HG02973 (cell line): Measurements from ENCODE around the gene POLR2J2.
"Not testable (repeated sequence)": the region's sequence is repeated elsewhere in the genome, so short reads cannot be mapped to it uniquely, and the experiment has no call there.

ENCODE experiments used
- ATAC-seq: cut with Tn5 transposase; IDR thresholded peaks from one replicate; pipeline ENCODE4 v1.9.1; 2021; ENCODE audit warnings: moderate library complexity; ENCODE audit not compliant: unreplicated experiment

The POLR2J2 gene

DNA sequence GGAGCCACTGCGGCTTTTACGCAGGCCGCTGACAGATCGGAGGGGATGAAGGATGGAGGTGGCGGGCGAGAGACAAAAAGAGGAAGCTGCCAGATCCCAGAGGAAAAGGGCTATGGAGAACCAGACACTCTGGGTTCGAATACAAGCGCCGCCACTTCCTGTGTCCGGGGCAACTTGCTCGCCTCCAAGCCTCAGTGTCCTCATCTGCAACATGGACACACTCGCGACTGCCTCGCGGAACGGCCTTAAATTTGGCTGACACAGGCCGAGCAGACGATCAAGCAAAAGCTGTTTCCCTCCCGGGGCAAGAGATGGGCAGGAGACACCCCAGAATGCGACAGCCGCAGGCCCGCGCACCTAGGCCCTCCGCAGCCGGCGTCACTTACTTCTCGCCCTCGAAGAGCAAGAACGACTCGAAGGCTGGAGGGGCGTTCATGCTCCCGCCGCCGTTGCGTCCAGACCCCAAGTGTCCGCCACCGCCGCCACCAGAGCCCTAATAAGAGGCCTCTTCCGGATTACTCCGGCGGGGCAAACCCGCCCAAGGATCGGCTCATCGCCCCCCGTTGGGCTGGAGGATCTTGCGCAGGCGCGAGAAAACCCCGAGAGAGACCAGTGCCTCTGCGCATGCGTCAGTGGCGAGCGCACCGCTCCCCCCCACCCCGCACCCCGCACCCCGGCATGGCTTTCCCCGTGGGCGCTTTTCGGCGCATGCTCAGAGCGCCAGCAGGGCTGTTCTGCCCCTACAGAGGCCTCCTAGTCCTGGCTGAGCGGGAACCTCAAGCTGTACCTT lies at the start of gene POLR2J2:
POLR2J2 (minus strand) TSS at position 498 of the 790 bp plus-strand sequence; CDS start at position 436, 62 bp downstream.
- peak; percentile 70 for ATAC-seq

DNA sequence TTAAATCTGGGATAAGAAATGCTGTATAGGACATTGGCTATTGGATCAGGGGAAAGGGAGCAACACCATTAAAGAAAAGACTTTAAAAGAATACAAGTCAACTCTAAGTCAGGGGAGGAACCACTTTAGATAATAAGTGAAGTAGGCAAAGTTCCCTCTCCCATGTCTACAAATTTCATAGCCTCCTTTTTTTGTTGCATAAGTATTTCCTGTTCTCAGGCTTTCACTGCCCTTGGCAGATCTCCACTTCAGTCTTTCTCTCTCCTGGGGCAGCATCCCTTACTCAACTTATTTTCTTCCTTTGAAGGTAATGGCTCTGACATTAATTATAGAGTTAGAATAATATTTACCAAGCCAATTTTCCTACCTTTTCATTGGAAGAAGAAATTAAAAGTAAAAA lies 47.0 kb upstream of the POLR2J2 start:
- not testable (repeated sequence) for ATAC-seq

DNA sequence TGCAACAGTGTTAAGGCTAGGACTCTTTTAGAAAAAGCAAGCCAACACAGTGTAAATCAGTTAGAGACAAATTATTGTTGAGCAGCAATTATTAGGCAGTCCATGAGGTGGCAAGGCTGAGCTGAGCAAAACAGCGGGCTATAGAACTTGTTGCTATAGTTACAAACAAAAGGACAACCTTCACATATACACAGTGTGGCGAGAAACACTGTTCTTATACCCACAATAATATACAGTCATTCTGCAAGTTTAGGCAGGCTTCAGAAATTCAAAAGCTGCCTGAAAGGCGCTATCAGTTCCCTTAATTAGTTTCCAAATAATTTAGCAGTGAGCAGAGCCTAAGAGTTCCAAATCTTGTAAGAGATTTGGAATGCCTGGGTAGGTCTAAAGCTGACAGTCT lies 44.3 kb upstream of the POLR2J2 start:
- peak; percentile 63 for ATAC-seq

DNA sequence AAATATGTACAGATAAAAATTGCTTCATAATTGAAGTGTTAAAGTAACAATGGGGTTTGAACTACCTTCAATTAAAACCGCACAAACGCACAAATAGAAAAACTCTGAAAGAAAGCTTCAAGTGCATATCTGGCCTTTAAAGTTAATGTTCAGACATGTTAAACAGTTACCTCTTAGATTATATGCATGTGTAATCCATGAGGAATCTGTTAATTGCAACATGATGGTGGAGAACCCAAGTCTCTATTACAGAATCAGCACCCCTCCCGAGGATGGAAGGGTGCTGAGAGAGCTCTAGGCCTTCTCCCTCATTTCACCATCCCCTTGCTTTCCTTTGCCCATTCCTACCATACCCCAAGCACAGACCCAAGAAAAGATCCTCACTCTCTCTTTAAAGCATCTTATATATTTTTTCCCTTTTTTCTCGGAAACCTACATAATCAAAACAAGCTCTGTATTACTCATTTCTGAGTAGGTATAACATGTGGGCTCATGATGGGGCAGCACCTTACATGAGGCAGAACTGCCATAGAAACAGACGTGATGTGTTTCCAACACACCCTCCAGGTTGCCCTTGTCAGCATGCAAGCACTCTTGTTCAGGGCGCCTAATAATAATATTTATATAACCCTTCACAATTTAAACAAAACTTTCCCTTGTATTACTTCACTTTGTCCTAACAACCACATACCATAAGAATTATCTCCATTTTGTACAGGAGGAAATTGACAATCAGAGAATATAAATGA lies 43.5 kb upstream of the POLR2J2 start:
- ATAC-seq, result not testable (repeated sequence)

DNA sequence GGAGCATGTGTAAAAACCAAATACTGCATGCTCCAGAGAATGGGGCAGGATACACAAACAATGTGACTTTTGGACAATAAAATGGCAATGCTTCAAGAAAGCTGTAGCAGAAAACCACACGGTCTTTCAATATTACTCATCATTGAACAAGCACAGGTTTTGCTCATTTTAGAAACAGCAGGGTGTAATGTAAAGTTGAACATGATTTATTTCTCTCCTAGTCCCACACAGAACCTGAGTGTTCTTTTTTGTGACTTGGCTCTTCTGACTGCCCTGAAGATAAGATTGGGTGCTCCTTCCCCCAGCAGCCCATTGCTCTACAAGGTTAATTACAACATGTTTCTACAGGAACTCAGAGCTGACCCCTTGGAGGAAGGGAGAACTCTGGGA lies 42.2 kb upstream of the POLR2J2 start:
- peak; percentile 69 for ATAC-seq

DNA sequence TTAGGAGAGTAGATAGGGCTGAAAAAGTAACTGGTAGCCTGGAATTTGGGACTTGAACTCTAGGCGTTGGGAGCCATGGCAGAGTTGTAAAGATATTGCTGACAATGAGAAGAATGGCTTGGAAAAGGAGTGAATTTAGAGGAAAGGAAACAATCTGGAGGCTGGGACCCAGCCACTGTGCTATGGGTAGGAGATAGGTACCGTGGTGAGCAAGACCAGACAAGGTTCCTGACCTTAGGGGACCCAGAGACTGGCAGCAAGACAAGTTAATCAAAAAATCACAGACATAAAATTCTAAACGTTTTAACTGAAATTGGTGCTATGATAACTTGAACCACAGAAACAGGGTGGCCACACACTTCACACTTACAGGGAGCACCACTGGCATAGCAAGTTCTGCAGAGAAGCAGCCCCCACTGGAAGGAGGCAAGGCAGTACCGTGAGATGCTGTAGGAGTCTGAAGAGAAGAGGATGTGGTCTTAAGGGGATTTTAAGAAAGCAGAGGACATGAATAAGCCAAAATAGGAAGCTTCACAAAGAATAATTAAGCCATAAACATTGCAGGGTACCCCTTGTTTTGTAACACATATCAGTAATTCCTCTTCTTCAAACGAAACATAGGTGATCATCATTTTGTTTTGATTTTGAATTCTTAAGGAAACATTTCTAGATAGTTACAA lies 41.7 kb upstream of the POLR2J2 start:
- ATAC-seq, result peak; percentile 60

DNA sequence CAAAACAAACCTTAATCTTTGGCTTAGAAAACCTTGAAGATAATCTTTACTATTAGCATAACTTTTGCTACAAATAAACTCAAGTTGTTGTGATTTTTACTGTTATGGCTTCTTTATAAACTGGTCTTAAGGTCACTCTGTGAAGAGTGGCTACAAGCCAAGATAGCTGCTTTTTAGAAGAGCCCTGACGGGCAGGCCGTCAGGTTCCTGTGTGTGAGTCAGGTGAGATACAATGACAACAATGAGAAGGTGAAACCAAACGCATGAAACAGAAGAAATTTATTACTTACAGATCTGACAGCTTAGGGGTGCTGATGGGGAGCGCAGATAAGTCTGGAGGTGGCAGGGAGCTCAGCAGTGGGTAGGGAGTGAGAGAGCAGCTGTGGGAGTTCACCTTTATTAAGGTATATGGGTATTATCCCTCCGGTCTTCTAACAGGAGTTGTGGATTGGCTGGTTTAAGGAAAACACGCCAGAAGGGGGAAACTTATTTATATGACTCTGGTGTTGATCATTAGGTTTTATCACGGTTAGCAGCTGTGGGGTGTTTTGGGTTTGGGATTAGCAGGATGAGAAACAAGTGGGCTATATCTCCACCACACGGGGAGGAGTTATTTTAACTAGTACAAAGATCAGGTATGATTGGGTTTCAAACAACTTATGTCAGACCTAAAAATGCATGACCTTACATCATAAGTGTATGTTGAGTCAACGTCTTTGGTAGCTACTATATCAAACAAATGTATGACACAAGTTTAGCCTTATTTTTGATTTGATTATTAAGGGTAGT lies 27.7 kb upstream of the POLR2J2 start:
- not testable (repeated sequence) for ATAC-seq

DNA sequence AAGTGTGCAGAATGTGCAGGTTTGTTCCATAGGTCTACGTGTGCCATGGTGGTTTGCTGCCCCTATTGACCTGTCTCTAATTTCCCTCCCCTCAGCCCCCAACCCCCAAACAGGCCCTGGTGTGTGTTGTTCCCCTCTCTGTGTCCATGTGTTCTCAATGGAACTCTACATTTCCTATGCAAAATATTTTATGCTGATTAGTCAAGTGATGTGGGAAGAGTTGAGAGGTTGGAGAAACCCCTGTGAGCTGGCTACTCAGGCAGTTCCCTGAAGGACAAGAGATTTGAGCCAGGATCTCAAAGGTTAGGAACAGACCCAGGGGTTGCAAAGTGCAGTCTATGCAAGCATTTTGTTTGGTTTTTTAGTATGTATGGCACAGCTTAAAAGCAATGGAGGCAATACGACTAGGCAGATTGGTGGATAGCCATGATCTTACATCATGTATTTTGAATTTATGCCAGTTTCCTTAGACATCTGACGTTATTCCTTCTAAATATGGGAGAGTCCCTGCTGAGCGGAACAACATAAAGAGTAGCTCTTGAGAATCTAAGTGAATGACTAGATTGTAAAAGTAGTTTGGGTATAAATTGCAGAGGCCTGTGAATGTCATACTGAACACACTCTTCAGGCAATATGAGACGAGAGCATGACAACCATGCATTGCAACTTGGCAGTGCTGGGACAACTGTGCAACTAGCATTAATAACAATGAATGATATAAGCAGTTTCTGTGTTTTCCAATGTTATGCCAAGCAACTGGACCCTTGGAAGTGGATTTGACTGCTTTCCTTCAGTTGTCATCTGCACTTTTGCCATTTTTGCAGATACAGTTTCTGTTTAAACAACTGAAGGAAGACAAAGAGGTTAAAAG lies 26.4 kb upstream of the POLR2J2 start:
- not testable (repeated sequence) for ATAC-seq

DNA sequence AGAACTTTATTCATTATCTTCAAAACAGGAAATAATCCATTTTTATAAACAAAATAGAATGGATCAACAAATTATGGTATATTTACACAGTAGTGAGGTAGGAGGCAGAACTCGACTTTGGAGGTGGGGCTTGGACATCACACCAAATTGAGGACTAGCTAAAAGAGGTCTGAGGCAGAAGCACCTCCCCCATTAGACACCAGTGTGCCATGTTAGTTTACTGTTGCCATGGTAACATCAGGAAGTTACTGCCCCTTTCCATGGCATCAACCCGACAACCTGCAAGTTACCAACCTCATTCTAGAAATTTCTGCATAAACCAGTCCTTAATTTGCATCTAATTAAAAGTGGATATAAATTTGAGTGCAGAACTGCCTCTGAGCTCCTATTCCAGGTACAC lies 24.5 kb upstream of the POLR2J2 start:
- not testable (repeated sequence) for ATAC-seq

DNA sequence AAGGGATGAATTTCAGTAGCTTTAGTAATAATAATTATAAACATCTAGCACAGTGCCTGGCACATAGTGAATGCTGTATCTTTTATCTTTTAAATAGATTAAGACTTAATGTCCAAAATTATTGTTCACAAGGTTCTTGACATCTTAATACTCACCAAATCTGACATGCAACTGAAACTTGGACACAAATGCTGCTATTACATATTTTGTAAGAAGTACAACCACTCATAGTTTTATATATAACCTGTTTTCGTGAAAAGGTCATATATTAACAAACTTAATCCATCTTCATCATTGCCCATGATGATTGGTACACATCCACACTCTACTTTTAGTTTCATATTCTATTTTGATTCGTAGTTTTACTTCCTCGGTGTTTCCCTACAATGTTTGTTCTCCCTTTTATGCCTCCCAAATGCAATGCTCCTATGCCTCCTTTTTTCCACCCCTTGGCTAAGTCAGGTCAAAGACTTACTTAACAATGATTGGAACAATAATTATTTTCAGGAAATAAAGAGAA lies 23.6 kb upstream of the POLR2J2 start:
- ATAC-seq, result peak; percentile 62

DNA sequence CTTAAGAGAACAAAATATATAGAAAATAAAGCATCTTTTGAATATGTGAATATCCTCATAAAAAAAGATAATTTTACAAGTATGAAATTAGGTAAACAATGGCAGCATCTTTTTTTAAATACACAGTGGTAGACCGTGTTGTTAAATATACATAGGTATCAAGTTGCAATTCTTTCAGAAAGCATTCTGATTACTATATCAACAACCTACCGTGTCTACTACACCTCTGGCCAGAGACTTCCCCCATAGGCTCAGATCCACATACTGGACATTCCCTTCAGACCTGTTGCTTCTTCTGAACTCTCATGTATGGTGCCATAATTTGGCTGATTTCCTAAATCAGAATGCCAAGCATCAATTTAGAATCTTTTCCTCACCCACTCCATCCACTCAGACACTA lies 22.5 kb upstream of the POLR2J2 start:
- ATAC-seq, result not testable (repeated sequence)

DNA sequence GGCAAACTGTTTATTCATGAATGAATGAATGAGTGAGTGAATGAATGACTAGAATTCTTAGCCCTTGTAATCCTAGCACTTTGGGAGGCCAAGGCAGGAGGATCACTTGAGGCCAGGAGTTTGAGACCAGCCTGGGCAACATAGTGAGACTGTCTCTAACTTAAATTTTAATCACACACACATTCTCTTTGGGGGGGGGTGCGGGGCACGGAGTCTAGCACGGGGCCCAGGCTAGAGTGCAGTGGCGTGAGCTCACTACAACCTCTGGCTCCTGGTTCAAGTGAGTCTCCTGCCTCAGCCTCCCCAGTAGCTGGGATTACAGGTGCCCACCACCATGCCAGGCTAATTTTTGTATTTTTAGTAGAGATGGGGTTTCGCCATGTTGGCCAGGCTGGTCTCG lies 19.1 kb upstream of the POLR2J2 start:
- not testable (repeated sequence) for ATAC-seq

DNA sequence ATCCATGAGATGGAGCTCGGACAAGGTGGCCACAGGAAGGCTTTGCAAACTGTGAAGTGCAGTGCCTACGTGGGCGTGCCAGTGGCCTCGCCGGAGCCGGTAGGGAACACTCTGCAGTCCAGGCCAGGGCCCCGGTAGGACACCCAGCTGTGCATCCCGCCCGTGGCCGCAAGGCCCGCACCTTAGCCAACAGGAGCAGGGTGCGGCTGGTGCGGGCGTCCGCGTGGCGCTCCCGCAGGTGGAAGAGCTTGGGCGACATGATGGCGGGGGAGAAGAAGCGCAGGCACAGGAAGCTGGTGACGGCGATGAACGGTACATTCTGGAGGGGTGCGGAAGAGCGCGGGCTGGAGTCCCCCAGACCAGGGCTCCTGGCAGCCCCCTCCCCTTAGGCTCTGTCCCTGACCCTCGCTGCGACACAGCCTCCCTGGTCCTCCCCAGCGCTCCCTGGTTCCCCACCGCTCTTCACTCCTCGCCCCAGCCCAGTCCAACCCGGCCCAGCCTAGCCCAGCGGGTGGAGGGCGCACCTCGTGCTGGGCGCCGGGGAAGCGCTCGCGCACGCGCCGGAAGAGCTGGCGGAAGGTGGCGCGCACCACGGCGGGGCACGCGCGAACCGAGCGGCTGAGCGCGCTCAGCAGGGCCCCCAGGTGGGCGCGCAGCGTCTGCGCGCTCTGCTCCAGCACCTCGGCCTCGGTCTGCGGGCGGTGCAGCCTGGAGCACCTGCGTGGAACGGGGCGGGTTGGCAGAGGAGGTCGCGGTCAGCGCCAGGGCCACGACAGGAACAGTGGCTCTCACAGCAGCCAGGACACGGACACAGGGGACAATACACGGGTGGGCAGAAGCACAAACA lies 18.2 kb upstream of the POLR2J2 start:
- ATAC-seq, result peak; percentile 65

DNA sequence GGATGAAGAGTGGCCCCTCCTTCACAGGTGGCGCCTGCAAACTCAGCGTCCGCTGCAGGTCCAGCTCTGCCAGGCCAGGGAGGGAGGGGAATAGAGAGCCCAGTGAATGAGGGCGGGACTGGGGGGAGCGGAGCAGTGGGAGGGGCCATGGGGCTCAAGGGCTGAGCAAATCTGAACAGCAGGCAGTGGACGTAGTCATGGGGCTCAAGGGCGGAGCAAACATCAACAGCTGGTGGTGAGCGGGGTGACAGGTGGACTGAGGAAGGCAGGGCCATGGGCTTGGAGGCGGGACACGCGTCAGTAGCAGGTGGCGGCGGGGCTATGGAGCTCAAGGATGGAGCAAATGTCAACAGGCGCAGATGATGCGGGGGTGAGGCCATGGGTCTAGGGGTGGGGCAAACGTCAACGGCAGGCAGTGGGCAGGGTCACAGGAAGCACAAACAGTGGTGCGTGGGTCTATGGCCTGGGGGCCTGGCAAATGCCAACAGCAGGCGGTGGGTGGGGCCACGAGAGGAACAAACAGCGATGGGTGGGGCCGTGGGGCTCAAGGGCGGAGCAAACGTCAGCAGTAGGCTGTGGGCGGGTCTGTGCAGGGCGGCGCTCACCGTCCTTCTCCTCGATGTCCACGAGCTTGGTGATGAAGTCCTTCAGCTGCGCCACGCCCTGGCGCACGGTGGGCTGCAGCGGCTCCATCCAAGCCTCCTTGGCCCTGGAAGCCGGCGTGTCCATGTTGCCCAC lies 17.0 kb upstream of the POLR2J2 start:
- peak; percentile 59 for ATAC-seq

DNA sequence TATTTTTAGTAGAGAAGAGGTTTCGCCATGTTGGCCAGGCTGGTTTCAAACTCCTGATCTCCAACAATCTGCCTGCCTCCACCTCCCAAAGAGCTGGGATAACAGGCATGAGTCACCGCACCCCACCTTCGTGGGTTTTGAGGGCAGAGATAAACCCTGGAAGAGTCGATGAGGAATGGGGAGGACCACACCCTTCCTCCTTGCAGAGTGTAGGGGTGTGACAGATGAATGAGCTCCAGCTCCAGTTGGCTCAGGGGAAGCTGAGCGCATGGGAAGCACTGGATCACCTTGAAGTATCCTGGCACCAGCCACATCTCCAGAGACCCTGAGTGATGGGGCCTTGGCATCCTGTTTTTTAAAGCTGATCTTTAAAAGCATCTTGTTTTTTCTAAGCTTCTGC lies 11.1 kb upstream of the POLR2J2 start:
- not testable (repeated sequence) for ATAC-seq

DNA sequence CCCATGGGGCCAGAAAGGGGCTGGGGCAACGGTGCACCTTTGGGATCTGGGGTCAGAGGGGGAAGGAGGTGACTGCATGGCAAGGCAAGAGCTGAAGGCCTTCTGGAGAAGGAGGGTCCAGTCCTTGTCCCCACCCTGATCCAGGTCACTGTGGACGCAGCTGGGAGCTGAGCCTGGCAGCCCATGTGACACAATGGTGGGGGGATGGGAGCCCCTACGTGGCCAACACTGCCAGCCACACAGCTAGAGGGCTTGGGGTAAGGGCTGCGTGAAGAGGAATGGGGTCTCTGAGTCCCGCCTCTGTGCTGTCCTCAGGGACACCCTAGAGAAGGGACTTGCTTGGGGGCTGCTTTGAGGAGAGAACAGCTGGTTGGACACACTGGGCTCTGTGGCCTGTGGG lies 9.3 kb upstream of the POLR2J2 start:
- not testable (repeated sequence) for ATAC-seq

DNA sequence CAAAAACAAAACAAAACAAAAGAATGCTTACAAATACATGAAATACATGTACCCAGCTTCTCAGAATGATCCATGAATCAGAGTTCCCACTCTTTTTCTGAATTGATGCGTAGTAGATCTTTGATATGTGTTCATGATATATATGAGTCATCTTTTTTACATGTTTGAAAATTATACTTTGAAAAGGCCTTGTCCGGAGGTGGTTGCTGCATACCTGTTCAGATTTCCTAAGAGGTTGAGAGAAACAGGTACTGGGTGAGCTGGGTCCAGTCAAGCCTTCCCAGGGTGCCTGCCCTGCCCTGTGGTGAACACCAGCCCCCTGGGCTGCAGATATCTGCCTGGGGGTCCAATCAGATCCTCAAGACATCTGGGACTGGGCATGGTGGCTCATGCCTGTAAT lies 4.1 kb upstream of the POLR2J2 start:
- ATAC-seq, result not testable (repeated sequence)
